Measurements from ENCODE around the gene ADAMTSL1.

ADAMTSL1 gene

GRCh38 chr9:18616976-18617375, 143.0 kb downstream of the ADAMTSL1 start:
- H3K4me3 ChIP-seq, result no peak overlapping the region
- no peak for DNase-seq (ENCODE audit: low spot score)
- no peak overlapping the region for H3K27ac ChIP-seq
- no peak for TF ChIP-seq CTCF (IDR thresholded peaks at IDR 0.05)

GRCh38 chr9:18617759-18618158, 143.8 kb downstream of the ADAMTSL1 start:
- DNase-seq (ENCODE audit: low spot score), result no peak
- no peak for TF ChIP-seq CTCF (IDR thresholded peaks at IDR 0.05)
- Histone ChIP-seq H3K4me3 (no peak overlapping the region), H3K27ac (no peak overlapping the region)

GRCh38 chr9:18618862-18619261, 144.9 kb downstream of the ADAMTSL1 start:
- H3K27ac ChIP-seq, result no peak overlapping the region
- H3K4me3 ChIP-seq, result no peak overlapping the region
- no peak for TF ChIP-seq CTCF (IDR thresholded peaks at IDR 0.05)
- DNase-seq (ENCODE audit: low spot score), result no peak

GRCh38 chr9:18622186-18622836, 148.4 kb downstream of the ADAMTSL1 start:
- H3K27ac ChIP-seq, result no peak overlapping the region
- H3K4me3 ChIP-seq, result no peak overlapping the region
- TF ChIP-seq CTCF (IDR thresholded peaks at IDR 0.05), result no peak
- DNase-seq (ENCODE audit: low spot score), result no peak

- no peak for TF ChIP-seq CTCF (IDR thresholded peaks at IDR 0.05)
- H3K4me3 ChIP-seq, result no peak overlapping the region
- DNase-seq (ENCODE audit: low spot score), result no peak
- no peak overlapping the region for H3K27ac ChIP-seq
These were observed 149.5 kb downstream of the ADAMTSL1 start for GRCh38 chr9:18623221-18624079.

GRCh38 chr9:18626046-18626698, 152.2 kb downstream of the ADAMTSL1 start:
- no peak overlapping the region for H3K27ac ChIP-seq
- H3K4me3 ChIP-seq, result no peak overlapping the region
- TF ChIP-seq CTCF (IDR thresholded peaks at IDR 0.05), result no peak
- DNase-seq (ENCODE audit: low spot score), result no peak

Data from coronary artery (tissue), 2 donors.